ENCODE results near the gene C5orf46.

GRCh38 chr5:147920420-147921030 lies 14.2 kb upstream of the C5orf46 start:
- TF ChIP-seq ISL1 (CRISPR knock-in tag; IDR thresholded peaks at IDR 0.05) (no peak), ZFP3 (CRISPR knock-in tag; IDR thresholded peaks at IDR 0.05) (no peak), PPARA (CRISPR knock-in tag; IDR thresholded peaks at IDR 0.05; ENCODE audit: borderline replicate concordance) (no peak), RARB (CRISPR knock-in tag; IDR thresholded peaks at IDR 0.05) (no peak), TSHZ2 (CRISPR knock-in tag; IDR thresholded peaks at IDR 0.05) (no peak), TCF4 (CRISPR knock-in tag; IDR thresholded peaks at IDR 0.05; ENCODE audit: borderline replicate concordance) (no peak), ESRRG (CRISPR knock-in tag; IDR thresholded peaks at IDR 0.05) (no peak), ZFP30 (CRISPR knock-in tag; IDR thresholded peaks at IDR 0.05) (no peak), CSDC2 (CRISPR knock-in tag; IDR thresholded peaks at IDR 0.05) (no peak), ZNF70 (CRISPR knock-in tag; IDR thresholded peaks at IDR 0.05) (no peak), PATZ1 (CRISPR knock-in tag; IDR thresholded peaks at IDR 0.05; ENCODE audit: borderline replicate concordance) (no peak), GLIS3 (CRISPR knock-in tag; IDR thresholded peaks at IDR 0.05) (no peak), ARNTL (CRISPR knock-in tag; IDR thresholded peaks at IDR 0.05; ENCODE audit: borderline replicate concordance, low read depth) (no peak), CREB5 (CRISPR knock-in tag; IDR thresholded peaks at IDR 0.05; ENCODE audit: low read depth) (no peak)

Data from SK-N-SH treated with all-trans-retinoic acid at 6 μM for 48 hours (cell line).